HFF-Myc (cell line): Measurements from ENCODE around the gene THAP5.

Experiments used
- DNase-seq: peaks from one replicate; pipeline ENCODE4 v3.0.0-alpha.2; 2011; ENCODE audit warnings: low read depth; ENCODE audit errors: extremely low read depth
- H3K4me3 ChIP-seq: replicated peaks from 2 replicates; pipeline ENCODE4 v1.5.1; 2011; ENCODE audit warnings: low read depth, mild to moderate bottlenecking, control low read depth, low read length
- CTCF ChIP-seq: IDR thresholded peaks from 2 replicates; pipeline ENCODE4 v1.5.1; 2012; ENCODE audit warnings: mild to moderate bottlenecking, low read depth, low read length, control low read depth; ENCODE audit errors: missing control alignments

The THAP5 gene

GRCh38 chr7:108585843-108586242 lies 16.3 kb upstream of the THAP5 start:
- no peak for TF ChIP-seq CTCF
- no peak for DNase-seq
- H3K4me3 ChIP-seq: no peak overlapping the region

- no peak for DNase-seq
- H3K4me3 ChIP-seq: no peak overlapping the region
- TF ChIP-seq CTCF: no peak
Observed at GRCh38 chr7:108584211-108584610, 14.7 kb upstream of the THAP5 start.

- TF ChIP-seq CTCF: no peak
- DNase-seq: no peak
- H3K4me3 ChIP-seq: no peak overlapping the region
Observed at GRCh38 chr7:108581655-108582491, 12.4 kb upstream of the THAP5 start.

GRCh38 chr7:108580298-108580697 lies 10.8 kb upstream of the THAP5 start:
- DNase-seq: no peak
- H3K4me3 ChIP-seq: no peak overlapping the region
- TF ChIP-seq CTCF: no peak

DNA sequence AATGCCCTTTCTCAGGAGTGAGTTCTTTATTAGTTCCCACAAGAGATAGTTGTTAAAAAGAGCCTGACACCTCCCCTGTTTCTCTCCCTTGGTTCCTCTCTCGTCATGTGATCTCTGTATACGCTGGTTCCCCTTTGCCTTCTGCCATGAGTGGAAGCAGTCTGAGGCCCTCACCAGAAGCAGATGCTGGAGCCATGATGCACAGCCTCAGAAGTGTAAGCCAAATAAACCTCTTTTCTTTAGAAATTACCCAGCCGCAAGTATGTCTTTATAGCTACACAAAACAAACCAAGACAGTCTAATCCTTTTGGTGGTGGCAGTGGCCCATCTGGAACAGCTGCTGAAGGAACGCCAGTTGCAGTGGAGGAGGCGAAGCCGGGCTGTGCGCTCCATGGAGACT lies 9.4 kb upstream of the THAP5 start:
- no peak overlapping the region for H3K4me3 ChIP-seq
- no peak for DNase-seq
- no peak for TF ChIP-seq CTCF

DNA sequence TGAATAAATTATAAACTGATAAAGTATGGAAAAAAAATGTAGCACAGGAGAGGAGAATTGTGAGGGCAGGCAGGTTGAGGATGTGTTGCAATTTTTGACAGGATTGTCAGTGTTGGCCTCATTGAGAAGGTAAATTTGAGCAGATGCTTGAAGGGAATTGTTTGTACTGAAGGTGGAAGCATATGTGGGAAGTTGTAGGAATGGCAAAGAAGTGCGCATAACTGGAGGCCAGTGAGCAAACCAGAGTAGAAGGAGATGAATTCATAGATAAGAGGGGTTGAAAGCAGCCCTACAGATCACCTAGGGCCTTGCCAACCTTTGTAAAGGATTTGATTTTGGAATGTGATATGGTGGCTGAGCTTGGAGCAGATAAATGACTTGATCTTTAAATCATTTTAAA lies 6.6 kb upstream of the THAP5 start:
- DNase-seq: no peak
- no peak for TF ChIP-seq CTCF

DNA sequence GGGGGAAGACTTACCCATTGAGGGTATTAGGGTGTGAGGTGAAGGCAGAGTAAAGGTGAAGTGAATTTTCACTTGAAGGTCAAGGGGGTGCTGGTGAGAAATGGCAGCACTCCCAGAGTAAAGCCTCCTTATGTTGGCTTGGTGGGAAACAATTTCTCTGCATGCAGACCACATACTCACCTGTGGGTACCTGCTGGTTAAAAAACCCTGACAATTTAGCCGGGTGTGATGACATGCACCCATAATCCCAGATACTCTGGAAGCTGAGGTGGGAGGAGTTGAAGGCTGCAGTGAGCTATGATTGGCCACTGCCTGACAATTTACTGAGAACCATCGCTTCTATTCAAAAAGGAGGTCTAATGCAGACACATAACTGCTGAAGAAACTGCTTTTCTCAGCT lies 5.7 kb upstream of the THAP5 start:
- no peak for DNase-seq
- H3K4me3 ChIP-seq: no peak overlapping the region
- no peak for TF ChIP-seq CTCF

More for the DNA sequence above, 6.6 kb upstream of the THAP5 start:
- H3K4me3 ChIP-seq: no peak overlapping the region
